ENCODE measurements around the gene ACSF2.
"Not testable (repeated sequence)": the region's sequence is repeated elsewhere in the genome, so short reads cannot be mapped to it uniquely, and the experiment has no call there.

ACSF2 gene, protein sequence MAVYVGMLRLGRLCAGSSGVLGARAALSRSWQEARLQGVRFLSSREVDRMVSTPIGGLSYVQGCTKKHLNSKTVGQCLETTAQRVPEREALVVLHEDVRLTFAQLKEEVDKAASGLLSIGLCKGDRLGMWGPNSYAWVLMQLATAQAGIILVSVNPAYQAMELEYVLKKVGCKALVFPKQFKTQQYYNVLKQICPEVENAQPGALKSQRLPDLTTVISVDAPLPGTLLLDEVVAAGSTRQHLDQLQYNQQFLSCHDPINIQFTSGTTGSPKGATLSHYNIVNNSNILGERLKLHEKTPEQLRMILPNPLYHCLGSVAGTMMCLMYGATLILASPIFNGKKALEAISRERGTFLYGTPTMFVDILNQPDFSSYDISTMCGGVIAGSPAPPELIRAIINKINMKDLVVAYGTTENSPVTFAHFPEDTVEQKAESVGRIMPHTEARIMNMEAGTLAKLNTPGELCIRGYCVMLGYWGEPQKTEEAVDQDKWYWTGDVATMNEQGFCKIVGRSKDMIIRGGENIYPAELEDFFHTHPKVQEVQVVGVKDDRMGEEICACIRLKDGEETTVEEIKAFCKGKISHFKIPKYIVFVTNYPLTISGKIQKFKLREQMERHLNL

DNA sequence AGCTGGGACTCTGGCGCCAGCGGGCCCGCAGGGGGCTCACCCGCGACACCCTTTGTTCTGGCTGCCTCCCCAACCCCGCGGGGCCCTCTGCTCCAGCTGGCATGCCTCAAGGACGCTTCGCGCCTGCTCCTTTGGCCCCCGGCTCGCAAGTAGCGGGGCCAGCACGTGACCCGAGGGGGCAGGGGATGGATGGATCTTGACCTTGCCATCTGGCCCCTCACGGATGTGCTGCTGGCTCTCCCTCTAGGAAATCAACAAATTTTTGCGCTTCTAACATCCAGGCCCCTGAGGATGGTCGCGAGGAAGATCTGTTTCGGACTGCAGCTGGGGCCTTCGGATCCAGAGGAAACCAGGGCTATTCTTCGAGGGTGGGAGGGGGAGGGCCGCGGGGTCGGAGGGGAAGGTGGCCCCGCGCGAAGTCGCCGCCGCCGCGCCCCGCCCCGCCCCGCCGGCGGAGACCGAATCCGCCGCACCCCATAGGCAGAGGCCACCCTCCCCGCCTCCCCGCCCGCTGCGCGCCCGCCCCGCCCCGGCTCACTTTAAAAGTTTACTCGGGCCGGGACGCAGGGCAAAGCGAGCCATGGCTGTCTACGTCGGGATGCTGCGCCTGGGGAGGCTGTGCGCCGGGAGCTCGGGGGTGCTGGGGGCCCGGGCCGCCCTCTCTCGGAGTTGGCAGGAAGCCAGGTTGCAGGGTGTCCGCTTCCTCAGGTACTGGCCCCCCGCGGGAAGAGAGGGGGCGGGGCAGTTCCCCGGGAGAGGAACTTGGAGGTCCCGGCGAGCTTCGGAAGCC is at the start of gene ACSF2:
Gene ACSF2, plus strand, starts transcription at position 537 of the 790 bp plus-strand sequence. Its CDS starts 44 bp downstream, at position 581.
- no peak for DNase-seq

DNA sequence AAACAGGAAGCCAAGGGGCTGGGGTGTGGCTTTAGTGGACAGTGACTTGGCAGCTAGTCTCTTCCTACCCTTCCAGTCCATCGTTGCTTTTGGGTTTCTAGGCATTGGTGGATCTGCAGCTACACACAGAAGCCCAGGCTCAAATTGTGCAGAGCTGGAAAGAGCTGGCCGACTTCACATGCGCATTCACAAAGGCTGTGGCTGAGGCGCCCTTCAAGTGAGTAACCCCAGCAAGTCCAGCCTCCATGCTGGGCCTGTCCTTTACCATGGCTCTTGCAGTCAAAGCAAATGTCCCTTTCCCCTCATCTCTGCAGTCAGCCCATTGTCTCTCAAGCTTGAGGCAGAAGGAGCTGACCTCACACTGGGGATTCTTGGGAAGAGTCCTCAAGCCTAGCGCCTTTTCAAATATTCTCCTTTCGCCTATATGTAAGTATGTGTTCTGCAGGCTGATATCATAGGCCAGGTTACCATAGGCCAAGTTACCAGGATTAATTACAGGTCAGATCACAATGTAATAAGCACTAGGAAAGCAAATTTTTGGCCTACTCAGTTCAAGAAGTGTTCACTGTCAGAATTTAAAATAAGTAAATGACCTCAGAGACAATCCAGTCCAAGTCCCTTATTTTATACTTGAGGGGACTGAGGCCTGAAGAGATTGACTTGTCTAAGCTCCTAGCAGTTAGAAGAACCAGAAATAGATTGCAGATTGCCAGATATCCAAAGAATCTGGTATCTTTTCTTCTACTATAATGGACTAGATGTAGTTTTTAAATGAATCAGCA is 46.5 kb upstream of the ACSF2 start:
- no peak for DNase-seq

DNA sequence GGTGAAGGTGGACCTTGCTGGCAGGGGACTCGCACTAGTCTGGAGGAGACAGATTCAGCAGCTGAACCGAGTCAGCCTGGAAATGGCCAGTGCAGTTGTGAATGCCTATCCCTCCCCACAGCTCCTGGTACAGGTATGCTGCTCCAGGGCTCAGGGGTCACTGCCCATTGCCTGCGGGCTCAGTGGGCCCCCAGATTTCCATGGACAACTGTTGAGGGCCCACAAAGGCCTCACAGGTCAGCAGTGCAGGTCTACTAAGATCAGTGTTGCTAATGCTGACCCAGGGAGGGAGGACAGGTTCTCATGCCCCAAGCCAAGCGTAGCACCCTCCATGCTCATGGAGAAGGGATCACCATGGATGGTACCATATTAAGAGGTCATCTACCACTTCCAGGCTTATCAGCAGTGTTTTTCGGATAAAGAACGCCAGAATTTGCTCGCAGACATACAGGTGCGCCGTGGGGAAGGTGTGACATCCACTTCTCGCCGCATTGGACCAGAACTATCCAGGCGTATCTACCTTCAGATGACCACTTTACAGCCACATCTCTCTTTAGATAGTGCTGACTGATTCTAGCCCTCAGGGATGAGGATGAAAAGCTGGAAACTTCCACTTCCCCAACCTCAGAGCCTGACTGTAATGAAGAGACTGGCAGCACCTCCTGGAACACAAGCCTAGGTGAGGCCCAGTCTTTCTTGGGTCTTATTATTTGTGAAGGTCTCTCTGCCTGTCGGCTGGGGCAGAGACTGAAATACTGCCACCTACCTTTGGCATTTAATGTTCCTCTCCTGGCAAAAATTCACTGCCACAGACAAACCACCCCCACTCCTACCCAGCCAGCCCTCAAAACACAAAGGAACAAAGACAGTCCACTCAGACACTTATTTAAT is 45.4 kb upstream of the ACSF2 start:
- DNase-seq = no peak

DNA sequence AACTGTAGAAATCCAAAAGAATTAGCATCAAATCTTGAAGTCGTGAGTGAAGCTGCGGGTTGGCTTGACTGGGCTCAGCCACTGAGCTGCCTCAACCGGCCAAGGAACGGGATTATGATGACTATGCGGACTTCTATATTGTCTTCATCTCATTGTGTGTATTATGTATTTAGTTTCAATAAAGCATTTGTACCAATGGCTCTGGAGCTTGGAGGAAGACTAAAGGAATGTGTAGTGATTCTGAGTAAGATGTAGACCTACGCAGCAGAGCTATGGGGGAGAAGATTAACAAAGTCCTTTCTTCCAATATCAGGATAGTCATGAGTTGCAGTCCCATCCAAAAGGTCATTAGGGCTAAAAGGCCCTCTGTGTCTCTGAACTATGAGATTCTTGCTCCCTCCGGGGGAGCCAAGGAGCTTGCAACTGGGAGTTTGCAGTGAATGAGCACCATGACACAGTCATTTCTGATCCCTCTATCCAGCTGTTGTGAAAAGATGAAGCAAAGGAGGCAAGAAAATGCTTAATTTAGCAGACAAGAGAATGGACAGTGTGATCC is 44.7 kb upstream of the ACSF2 start:
- DNase-seq = no peak

DNA sequence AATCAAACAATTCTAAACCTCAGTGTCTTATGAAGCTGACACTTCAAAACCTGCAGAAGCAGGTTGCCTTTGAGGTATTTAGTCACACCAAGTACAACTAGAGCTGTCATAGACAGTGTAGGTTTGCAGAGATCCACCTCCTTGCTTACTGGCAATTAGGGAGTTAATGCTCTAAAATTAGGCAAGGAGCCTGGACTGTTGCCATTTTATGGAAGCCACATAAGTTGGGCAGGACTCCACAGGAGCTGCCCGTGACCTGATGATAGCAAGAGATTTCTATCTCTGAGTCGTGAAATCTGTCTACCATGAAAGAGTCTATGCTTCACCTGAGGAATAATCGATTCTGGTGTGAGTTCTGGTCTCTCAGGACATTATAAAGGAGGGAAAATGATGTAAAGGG is 44.1 kb upstream of the ACSF2 start:
- DNase-seq = no peak

DNA sequence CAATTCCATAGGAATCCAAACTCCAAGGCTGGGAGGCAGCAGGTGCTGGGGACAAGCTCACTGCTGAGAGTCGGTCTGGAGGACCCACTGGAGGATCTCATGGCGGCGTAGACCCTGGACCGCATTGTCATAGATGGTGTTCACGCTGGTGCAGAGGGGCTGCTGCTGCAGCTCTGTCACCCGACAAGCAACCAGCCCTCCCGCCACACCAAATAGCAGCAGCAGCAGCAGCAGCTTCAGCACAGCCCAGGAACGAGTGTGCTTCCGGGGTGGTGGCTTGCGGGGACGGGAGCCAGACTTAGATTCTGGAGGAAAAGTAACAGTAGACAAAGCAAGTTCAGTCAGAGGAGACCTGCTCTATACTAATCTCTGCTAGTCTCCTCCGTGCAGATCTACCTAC is 43.1 kb upstream of the ACSF2 start:
- DNase-seq = no peak

DNA sequence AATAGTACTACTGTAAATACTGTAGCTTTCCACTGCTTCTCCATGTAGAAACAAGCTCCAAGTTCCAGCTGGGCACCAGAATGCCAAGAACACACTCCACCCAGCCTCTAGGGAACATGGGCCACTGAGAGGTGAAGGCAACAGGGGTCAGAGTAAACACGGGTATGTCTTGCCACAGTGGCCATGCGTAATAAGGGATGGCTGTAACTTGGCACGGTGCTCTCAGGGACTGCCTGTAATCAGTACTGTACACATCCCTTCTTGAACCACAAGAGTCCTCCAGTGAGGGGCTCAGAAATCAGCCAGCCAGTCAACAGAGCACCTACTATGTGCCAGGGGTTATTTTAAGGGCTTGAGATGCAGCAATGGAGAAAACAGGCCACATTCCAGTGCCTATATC is 39.5 kb upstream of the ACSF2 start:
- no peak for DNase-seq

DNA sequence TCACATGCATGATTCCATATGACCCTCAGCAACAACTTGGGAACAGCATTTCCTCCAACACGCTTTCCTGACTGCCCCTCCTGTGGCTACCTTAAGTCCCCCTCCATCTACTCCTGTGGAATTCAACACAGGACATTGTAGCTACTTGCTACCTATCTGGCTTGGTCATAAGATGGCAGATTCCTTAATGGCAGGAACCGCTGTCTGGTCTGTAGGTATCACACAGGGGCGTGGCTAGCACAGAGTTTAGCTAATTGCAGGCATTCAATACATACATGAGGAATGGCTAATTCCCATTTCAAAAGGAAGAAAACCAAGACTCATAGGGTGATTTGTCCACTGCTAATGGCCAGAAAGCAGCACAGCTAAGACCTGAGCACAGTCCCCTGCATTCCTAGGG is 37.3 kb upstream of the ACSF2 start:
- DNase-seq = no peak

DNA sequence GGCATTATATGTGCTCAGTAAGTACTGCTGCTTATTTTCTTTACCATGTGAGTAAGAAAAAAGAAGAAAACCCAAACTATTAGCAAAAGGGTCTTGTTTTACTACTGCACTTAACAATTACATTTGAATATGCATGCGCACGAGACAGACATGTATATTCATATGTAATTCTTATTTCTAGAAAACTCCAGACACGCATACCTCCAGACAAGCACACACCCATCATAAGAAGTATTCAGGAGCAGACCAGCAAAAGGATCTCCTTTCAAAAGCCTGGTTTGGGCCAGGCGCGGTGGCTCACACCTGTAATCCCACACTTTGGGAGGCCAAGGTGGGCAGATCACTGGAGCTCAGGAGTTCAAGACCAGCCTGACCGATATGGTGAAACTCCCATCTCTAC is 36.5 kb upstream of the ACSF2 start:
- no peak for DNase-seq

DNA sequence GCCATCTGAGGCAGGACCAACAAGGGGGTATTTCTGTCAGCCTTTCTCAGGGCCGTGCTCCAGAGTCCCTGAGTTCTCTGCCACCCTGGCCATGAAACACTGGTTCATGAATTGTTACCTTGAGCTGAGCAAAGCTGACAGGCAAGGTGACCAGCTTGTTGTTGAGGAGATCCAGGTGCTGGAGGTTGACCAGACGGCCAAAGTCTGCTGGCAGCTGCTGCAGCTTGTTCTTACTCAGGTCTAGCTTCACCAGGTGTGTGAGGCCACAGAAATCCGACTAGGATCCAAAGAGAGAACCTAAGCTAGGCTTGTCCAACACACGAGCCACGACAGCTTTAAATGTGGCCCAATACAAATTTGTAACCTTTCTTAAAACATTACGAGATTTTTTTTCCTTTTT is 33.4 kb upstream of the ACSF2 start:
- DNase-seq = no peak

DNA sequence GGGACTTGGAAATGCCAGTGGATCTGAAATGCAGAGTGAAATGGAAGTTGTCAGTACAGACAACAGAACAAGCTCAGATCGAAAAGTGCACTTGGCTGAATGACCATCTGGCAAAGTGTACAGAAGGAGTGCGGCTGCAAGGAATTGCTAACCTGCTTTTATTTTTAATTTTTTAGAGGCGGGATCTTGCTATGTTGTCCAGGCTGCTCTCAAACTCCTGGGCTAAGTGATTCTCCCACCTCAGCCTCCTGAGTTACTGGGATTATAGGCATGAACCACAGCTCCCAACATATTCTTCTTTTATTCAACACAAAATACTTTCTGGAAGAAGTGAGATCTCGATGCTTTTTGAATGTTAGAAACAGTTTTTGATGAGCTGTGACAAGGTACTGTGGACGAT is 32.3 kb upstream of the ACSF2 start:
- no peak for DNase-seq

DNA sequence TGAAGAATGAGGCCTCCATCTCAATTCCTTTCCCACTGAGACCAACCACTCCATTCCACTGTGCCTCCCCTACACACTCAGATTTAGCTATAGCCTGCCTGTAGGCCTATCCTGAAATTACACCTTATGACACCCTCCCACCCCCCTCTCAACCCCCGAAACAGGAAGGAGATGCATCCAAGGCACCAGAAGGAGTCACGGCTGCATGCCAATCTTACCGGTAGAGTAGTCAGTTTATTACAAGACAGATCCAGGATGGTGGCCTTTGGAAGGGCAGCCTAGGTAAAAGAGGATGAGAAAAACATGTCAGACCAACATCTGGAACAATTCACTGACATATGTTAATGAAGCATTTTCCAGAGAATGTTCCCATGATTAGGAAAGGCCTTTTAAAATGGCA is 31.3 kb upstream of the ACSF2 start:
- DNase-seq = no peak

DNA sequence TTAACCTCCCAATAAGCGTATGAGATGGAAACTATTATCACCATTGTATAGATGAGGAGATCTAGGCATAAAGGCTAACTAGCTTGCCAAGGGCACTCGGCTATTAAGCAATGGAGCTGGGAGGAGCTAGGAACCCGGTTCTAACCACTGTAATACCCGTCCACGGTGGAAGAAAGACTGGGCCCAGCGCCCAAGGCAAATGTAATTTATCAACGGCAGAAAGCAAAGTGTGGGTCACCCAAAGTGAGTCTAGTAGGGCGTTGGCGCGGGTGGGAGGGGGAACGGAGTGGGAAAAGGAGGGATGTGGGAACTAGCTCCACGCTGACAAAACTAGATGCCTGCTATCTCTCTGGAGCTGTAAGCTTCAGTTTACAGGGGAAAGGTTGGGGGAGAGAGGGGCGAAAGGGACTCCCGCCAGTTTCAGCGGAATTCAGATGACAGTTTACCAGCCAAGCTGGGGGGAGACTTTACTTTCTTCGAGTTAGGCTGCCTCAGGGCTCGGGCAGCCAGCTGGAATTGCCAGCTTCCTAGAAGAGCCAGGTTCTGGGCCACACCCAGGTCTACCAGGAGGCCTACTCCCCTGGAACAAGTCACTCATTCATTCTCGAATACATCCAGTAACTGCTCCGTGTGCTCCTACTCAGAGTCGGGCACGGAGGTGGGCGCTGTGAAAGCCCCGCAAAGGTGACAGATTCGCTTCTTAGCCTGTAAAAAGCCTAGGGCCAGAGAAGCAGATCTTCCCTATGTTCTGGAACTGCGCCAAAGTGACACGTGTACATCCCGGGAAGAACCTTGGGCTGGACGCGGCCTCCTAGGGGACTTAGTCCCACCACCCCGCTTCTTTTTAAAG is 29.5 kb upstream of the ACSF2 start:
- DNase-seq = no peak

DNA sequence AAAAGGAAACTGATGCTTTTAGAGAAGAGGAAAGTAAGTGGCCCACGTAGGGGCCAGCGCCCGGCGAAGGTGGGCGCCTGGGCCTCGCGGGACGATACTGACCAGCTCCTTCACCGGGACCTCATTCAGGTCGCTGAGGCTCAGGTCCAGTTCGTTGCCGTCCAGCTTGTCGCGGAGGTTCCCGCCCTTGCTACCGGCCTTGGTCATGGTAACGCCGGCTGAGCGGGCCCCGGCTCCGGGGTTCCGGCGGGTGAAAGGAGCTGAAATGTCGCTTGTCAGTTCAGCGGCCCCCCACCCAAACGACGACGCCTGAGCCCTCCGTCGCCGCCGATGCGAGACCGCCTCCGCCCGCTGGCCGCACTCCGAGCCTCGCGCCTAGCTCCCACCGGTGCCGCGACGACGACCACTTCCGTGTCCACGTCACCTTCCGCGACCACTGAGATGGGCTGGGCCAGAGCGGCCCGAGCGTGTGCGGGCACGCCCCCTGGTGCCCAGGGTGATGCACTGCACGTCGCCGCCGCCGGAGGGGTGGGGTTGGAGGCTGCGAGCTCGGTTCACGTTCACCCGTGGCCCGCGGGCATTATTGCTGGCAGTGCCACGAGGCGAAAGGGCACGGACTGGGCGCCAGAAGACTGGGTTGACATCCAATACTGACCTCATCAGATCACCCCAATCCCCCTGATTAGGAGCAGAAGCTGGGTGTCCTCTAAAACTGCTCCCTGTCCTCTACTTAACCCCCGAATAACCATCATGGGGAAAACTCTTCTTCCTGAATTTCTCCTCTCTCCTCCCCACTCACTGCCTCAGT is 28.7 kb upstream of the ACSF2 start, which contains the start of gene LRRC59:
Gene LRRC59, minus strand, starts transcription at position 413 of the 808 bp plus-strand sequence. Its CDS starts 206 bp downstream, at position 207.
- peak; percentile 21 for DNase-seq

DNA sequence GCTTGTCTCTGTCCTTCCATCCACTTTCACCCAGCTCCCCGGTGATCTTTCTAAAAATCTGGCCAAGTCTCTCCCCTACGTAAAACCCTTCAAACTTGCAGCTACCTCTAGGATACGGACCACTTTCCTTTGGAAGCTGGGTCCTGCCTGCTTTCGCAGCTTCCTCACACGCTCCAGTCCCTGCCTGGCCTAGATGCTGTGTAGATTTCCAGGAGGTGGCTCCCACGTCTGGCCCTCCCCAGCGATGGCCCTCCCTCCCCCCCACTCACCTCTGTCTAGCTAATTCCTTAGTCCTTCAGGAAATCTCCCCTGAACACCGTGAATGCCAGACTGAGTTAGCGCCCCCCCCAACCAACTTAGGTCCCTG is 28.1 kb upstream of the ACSF2 start:
- DNase-seq = no peak

DNA sequence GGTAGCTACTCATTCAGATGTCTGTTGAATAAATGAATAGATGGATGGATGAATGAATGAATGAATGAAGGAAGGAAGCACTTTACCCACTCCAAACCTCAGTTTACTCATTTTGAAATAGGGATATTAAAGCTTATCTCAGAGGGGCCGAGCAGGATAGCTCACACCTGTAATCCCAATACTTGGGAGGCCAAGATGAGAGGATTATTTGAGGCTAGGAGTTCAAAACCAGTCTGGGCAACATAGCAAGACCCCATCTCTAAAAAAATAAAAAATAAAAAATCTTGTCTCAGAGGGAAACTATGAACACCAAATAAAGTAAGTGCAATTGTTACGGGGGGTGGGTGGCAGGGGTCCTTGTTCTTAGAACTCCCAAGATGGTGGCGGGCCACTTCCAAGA is 27.3 kb upstream of the ACSF2 start:
- not testable (repeated sequence) for DNase-seq

DNA sequence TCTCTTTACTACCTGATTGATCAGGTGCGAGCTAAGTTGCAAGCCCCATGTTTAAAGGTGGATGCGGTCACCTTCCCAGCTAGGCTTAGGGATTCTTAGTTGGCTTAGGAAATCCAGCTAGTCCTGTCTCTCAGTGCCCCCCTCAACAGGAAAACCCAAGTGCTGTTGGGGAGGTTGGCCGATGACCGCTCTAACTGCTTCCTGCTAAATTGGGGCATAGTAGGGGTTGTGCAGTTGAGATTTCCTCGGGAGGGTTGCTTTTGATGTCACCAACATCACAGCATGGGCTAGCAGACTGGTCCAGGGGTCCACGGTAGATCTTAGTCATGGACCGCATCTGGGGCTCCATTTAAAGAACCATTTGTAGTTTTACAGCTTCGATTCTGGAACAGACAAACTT is 26.4 kb upstream of the ACSF2 start:
- DNase-seq = not testable (repeated sequence)

DNA sequence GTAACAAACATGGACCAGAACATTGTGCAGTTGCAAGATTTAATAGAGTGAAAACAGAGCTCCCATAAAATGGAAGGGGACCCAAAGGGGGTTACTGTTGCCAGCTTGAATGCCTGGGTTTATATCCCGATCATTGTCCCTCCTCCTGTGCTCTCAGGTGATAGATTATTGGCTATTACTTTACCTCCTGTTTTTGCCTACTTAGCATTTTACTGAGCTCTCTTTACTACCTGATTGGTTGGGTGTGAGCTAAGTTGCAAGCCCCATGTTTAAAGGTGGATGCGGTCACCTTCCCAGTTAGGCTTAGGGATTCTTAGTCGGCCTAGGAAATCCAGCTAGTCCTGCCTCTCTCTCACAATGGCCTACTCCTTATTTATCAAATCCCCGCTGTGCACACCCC is 20.7 kb upstream of the ACSF2 start:
- DNase-seq = not testable (repeated sequence)

DNA sequence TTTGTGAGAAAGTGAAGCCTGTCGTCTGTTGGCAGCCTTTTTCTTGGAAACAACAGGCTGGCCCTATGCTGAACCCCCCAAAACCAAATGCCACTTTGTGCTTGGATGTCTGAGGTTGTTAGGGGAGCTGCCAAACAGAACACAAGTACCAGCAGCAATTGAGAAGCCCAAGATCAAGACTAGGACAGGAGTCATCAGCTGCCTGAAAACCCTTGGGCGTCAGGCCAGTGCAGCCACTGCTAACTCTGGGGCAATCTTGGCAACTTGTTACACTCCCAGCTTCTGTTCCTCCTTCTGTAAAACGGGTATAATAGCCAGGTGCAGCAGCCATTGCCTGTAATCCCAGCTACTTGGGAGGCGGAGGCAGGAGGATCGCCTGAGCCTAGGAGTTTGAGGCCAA is 19.4 kb upstream of the ACSF2 start:
- no peak for DNase-seq

DNA sequence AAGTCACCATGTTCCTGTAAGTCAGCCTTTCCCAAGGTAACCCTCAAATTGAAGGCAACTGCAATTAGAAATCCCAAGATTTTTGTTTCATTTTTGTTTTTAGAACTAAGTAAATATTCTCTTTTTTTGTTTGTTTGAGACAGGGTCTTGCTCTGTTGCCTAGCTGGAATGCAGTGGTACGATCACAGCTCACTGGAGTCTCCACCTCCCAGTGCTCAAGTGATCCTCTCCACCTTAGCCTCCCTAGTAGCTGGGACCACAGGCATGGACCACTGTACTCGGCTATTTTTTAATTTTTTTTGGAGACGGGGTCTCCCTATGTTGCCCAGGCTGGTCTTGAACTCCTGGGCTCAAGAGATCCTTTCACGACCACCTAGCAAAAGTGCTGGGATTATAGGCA is 18.1 kb upstream of the ACSF2 start:
- no peak for DNase-seq
